ENCODE measurements around the gene REC8. TPM values are rescaled to one million over a fixed set of nuclear protein-coding genes. Genes with fewer than 3 reads are reported as not detected.

REC8 gene
- total and polyA plus RNA-seq, 10 of the 15 experiments (the other 5 are each of a cell fraction or from before 2014, with no cell fraction given): 4.2 to 76.9 (median 29.1) TPM

GRCh38 chr14:24215495-24216344 lies 43.8 kb downstream of the REC8 start, which contains the start of gene MDP1 (continued):
- TF ChIP-seq, protein P1, sequence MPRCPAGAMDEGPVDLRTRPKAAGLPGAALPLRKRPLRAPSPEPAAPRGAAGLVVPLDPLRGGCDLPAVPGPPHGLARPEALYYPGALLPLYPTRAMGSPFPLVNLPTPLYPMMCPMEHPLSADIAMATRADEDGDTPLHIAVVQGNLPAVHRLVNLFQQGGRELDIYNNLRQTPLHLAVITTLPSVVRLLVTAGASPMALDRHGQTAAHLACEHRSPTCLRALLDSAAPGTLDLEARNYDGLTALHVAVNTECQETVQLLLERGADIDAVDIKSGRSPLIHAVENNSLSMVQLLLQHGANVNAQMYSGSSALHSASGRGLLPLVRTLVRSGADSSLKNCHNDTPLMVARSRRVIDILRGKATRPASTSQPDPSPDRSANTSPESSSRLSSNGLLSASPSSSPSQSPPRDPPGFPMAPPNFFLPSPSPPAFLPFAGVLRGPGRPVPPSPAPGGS (IDR thresholded peaks at IDR 0.05; ENCODE audit: borderline replicate concordance, insufficient read depth, low read depth, low read length, poor library complexity, severe bottlenecking): peak; percentile 44
- peak; percentile 14 for TF ChIP-seq SP1 (IDR thresholded peaks at IDR 0.05; ENCODE audit: low read depth, low read length)
- TF ChIP-seq POLR2A (IDR thresholded peaks at IDR 0.05; ENCODE audit: low read depth, low read length): peak; percentile 93
- TF ChIP-seq E2F4 (IDR thresholded peaks at IDR 0.05; ENCODE audit: low read depth, low read length): no peak
- TF ChIP-seq MYB (IDR thresholded peaks at IDR 0.05; ENCODE audit: borderline replicate concordance, low read depth, low read length): no peak
- TF ChIP-seq RBBP5 (conservative IDR thresholded peaks at IDR 0.05): no peak
- TF ChIP-seq, protein P2, sequence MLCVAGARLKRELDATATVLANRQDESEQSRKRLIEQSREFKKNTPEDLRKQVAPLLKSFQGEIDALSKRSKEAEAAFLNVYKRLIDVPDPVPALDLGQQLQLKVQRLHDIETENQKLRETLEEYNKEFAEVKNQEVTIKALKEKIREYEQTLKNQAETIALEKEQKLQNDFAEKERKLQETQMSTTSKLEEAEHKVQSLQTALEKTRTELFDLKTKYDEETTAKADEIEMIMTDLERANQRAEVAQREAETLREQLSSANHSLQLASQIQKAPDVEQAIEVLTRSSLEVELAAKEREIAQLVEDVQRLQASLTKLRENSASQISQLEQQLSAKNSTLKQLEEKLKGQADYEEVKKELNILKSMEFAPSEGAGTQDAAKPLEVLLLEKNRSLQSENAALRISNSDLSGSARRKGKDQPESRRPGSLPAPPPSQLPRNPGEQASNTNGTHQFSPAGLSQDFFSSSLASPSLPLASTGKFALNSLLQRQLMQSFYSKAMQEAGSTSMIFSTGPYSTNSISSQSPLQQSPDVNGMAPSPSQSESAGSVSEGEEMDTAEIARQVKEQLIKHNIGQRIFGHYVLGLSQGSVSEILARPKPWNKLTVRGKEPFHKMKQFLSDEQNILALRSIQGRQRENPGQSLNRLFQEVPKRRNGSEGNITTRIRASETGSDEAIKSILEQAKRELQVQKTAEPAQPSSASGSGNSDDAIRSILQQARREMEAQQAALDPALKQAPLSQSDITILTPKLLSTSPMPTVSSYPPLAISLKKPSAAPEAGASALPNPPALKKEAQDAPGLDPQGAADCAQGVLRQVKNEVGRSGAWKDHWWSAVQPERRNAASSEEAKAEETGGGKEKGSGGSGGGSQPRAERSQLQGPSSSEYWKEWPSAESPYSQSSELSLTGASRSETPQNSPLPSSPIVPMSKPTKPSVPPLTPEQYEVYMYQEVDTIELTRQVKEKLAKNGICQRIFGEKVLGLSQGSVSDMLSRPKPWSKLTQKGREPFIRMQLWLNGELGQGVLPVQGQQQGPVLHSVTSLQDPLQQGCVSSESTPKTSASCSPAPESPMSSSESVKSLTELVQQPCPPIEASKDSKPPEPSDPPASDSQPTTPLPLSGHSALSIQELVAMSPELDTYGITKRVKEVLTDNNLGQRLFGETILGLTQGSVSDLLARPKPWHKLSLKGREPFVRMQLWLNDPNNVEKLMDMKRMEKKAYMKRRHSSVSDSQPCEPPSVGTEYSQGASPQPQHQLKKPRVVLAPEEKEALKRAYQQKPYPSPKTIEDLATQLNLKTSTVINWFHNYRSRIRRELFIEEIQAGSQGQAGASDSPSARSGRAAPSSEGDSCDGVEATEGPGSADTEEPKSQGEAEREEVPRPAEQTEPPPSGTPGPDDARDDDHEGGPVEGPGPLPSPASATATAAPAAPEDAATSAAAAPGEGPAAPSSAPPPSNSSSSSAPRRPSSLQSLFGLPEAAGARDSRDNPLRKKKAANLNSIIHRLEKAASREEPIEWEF (IDR thresholded peaks at IDR 0.05; ENCODE audit: insufficient replicate concordance, low read depth, low read length): no peak
- no peak for TF ChIP-seq HSF1 (IDR thresholded peaks at IDR 0.05; ENCODE audit: low read depth, low read length)
- 0 out of 2 replicates have a peak, but pooled peaks have one; percentile 15 for TF ChIP-seq SPI1 (IDR thresholded peaks at IDR 0.05; ENCODE audit: borderline replicate concordance, insufficient read depth, low read depth, low read length)
- TF ChIP-seq IRF4 (IDR thresholded peaks at IDR 0.05; ENCODE audit: low read depth, low read length): 0 out of 2 replicates have a peak, but pooled peaks have one; percentile 61
- TF ChIP-seq SRF (IDR thresholded peaks at IDR 0.05; ENCODE audit: low read depth in 2 of 2, low read length in 2 of 2): peak in 1 of 2 experiments; percentile 56; a peak in 1 of 4 replicates
- peak; percentile 86 for TF ChIP-seq NBN (IDR thresholded peaks at IDR 0.05)
- peak; percentile 71; the same call in 1 of the 2 replicates for TF ChIP-seq CHD2 (IDR thresholded peaks at IDR 0.05; ENCODE audit: borderline replicate concordance, low read depth, low read length)
- TF ChIP-seq IKZF1 (conservative IDR thresholded peaks at IDR 0.05): peak; percentile 77
- TF ChIP-seq FOXK2 (IDR thresholded peaks at IDR 0.05): no peak
- TF ChIP-seq SIX5 (IDR thresholded peaks at IDR 0.05; ENCODE audit: low read depth, low read length, severe bottlenecking): peak; percentile 34
- 0 out of 2 replicates have a peak, but pooled peaks have one; percentile 64 for TF ChIP-seq TARDBP (IDR thresholded peaks at IDR 0.05; ENCODE audit: borderline replicate concordance)
- 0 out of 2 replicates have a peak, but pooled peaks have one; percentile 63 for TF ChIP-seq STAT1 (conservative IDR thresholded peaks at IDR 0.05)
- TF ChIP-seq MEF2A (IDR thresholded peaks at IDR 0.05; ENCODE audit: insufficient read depth, low read depth, low read length): peak; percentile 27; the same call in 1 of the 2 replicates
- TF ChIP-seq ZNF24 (IDR thresholded peaks at IDR 0.05): 0 out of 2 replicates have a peak, but pooled peaks have one; percentile 56
- TF ChIP-seq HCFC1 (IDR thresholded peaks at IDR 0.05; ENCODE audit: low read length): peak; percentile 75
- peak; percentile 98 for TF ChIP-seq CREM (IDR thresholded peaks at IDR 0.05; ENCODE audit: low read depth)
